Upper lobe of left lung (tissue), 4 donors: ENCODE data around the gene SHCBP1L.
"Not testable (repeated sequence)": the region's sequence is repeated elsewhere in the genome, so short reads cannot be mapped to it uniquely, and the experiment has no call there.

Experiments
- CTCF ChIP-seq, 6 experiments: fragments of 450-650 bp in 4 of 6; fragments of 200-600 bp in 2 of 6; sonication (generic) in 2 of 6; IDR thresholded peaks; one replicate each; pipeline ENCODE4 v1.5.1; 2016 to 2019; ENCODE audit warnings: antibody characterized with exemption in 6 of 6
- EP300 ChIP-seq, 4 donors: sonication (generic); formaldehyde crosslinking; IDR thresholded peaks; one replicate each; pipeline ENCODE4 v1.5.1; 2017; ENCODE audit warnings: antibody characterized with exemption in 4 of 4, control low read depth in 2 of 4
- POLR2A ChIP-seq, 4 donors: fragments of 450-650 bp; IDR thresholded peaks; one replicate each; pipeline ENCODE4 v1.5.1; 2016 to 2017; ENCODE audit warnings: antibody characterized with exemption in 4 of 4, mild to moderate bottlenecking in 2 of 4
- POLR2AphosphoS5 ChIP-seq, 2 donors: sonication (generic); formaldehyde crosslinking; IDR thresholded peaks; one replicate each; pipeline ENCODE4 v1.5.1; 2017; ENCODE audit warnings: antibody characterized with exemption in 2 of 2

- TF ChIP-seq CTCF, POLR2A, POLR2AphosphoS5, EP300 (IDR thresholded peaks at IDR 0.05): not testable (repeated sequence)
Observed at GRCh38 chr1:182943336-182943735, 9.6 kb downstream of the SHCBP1L start.
